HL-60/S4 treated with retinoic acid at 250 ng/mL for 4 days and 3 days (cell line): ENCODE results near the gene CFAP410.
"Not testable (repeated sequence)": the region's sequence is repeated elsewhere in the genome, so short reads cannot be mapped to it uniquely, and the experiment has no call there.

Source experiments
- in situ Hi-C: fragments of 300-500 bp; cut with MboI; formaldehyde crosslinking; loops from 2 replicates; pipeline ENCODE4 v1.7.0; 2022; ENCODE audit warnings: low sequenced_read_pairs

Gene CFAP410

GRCh38 chr21:44370786-44371410, 31.7 kb upstream of the CFAP410 start:
- in situ Hi-C loops, result loop anchor here (10.0 kb wide), 1 partner anchor 64 kb away; no protein-coding TSS in a partner anchor

GRCh38 chr21:44370027-44370735, 31.0 kb upstream of the CFAP410 start:
- in situ Hi-C loops, result loop anchor here (10.0 kb wide), 1 partner anchor 65 kb away; no protein-coding TSS in a partner anchor

GRCh38 chr21:44368711-44369446, 29.7 kb upstream of the CFAP410 start:
- in situ Hi-C loops, result no loop called here

- in situ Hi-C loops, result no loop called here
Measured at GRCh38 chr21:44366586-44367211, 27.5 kb upstream of the CFAP410 start.

GRCh38 chr21:44365967-44366585, 26.9 kb upstream of the CFAP410 start:
- in situ Hi-C loops, result no loop called here

- in situ Hi-C loops, result no loop called here
Measured at GRCh38 chr21:44365251-44365966, 26.2 kb upstream of the CFAP410 start.

GRCh38 chr21:44364151-44365053, 25.2 kb upstream of the CFAP410 start:
- in situ Hi-C loops, result no loop called here

GRCh38 chr21:44363278-44363677, 24.1 kb upstream of the CFAP410 start:
- in situ Hi-C loops, result no loop called here

GRCh38 chr21:44361903-44362302, 22.7 kb upstream of the CFAP410 start:
- in situ Hi-C loops, result not testable (repeated sequence)

GRCh38 chr21:44360159-44360558, 21.0 kb upstream of the CFAP410 start:
- in situ Hi-C loops, result no loop called here

GRCh38 chr21:44359396-44359795, 20.2 kb upstream of the CFAP410 start:
- in situ Hi-C loops, result no loop called here

GRCh38 chr21:44357064-44357837, 18.1 kb upstream of the CFAP410 start:
- in situ Hi-C loops, result no loop called here

GRCh38 chr21:44356636-44357035, 17.4 kb upstream of the CFAP410 start:
- in situ Hi-C loops, result no loop called here

GRCh38 chr21:44356160-44356559, 17.0 kb upstream of the CFAP410 start:
- in situ Hi-C loops, result no loop called here

- in situ Hi-C loops, result no loop called here
Measured at GRCh38 chr21:44354775-44355771, 15.9 kb upstream of the CFAP410 start.

- in situ Hi-C loops, result no loop called here
Measured at GRCh38 chr21:44354001-44354405, 14.8 kb upstream of the CFAP410 start.
